ENCODE measurements around the gene SEC14L5.

GRCh38 chr16:5041600-5042133 is 83.5 kb downstream of the SEC14L5 start:
- TF ChIP-seq, protein P1, sequence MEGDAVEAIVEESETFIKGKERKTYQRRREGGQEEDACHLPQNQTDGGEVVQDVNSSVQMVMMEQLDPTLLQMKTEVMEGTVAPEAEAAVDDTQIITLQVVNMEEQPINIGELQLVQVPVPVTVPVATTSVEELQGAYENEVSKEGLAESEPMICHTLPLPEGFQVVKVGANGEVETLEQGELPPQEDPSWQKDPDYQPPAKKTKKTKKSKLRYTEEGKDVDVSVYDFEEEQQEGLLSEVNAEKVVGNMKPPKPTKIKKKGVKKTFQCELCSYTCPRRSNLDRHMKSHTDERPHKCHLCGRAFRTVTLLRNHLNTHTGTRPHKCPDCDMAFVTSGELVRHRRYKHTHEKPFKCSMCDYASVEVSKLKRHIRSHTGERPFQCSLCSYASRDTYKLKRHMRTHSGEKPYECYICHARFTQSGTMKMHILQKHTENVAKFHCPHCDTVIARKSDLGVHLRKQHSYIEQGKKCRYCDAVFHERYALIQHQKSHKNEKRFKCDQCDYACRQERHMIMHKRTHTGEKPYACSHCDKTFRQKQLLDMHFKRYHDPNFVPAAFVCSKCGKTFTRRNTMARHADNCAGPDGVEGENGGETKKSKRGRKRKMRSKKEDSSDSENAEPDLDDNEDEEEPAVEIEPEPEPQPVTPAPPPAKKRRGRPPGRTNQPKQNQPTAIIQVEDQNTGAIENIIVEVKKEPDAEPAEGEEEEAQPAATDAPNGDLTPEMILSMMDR (IDR thresholded peaks at IDR 0.05) = no peak
- TF ChIP-seq POLR2A (IDR thresholded peaks at IDR 0.05) (no peak), EP300 (IDR thresholded peaks at IDR 0.05) (no peak)

Measured in ovary (tissue), 3 donors.